ENCODE data around the gene PHEX.

DNA sequence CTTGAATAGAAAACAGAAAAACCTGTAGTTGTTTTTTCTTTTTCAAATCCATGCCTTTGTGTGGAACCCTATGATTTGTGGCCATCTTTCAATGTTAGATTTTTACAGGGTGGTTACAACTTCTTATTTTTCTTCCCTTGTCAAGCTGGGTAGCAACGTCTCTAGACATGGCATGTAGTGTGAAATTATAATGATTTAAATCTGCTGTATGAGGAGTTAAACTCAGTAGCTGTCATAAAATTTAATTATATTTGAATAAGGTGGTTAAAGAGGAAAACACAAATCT lies 162.5 kb downstream of the PHEX start:
- TF ChIP-seq, protein P1, sequence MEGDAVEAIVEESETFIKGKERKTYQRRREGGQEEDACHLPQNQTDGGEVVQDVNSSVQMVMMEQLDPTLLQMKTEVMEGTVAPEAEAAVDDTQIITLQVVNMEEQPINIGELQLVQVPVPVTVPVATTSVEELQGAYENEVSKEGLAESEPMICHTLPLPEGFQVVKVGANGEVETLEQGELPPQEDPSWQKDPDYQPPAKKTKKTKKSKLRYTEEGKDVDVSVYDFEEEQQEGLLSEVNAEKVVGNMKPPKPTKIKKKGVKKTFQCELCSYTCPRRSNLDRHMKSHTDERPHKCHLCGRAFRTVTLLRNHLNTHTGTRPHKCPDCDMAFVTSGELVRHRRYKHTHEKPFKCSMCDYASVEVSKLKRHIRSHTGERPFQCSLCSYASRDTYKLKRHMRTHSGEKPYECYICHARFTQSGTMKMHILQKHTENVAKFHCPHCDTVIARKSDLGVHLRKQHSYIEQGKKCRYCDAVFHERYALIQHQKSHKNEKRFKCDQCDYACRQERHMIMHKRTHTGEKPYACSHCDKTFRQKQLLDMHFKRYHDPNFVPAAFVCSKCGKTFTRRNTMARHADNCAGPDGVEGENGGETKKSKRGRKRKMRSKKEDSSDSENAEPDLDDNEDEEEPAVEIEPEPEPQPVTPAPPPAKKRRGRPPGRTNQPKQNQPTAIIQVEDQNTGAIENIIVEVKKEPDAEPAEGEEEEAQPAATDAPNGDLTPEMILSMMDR (conservative IDR thresholded peaks at IDR 0.05), result no peak
- TF ChIP-seq ZFX (IDR thresholded peaks at IDR 0.05), result no peak

All from C4-2B (cell line).